ENCODE data around the gene RNF115.
"Not testable (repeated sequence)": the region's sequence is repeated elsewhere in the genome, so short reads cannot be mapped to it uniquely, and the experiment has no call there.

DNA sequence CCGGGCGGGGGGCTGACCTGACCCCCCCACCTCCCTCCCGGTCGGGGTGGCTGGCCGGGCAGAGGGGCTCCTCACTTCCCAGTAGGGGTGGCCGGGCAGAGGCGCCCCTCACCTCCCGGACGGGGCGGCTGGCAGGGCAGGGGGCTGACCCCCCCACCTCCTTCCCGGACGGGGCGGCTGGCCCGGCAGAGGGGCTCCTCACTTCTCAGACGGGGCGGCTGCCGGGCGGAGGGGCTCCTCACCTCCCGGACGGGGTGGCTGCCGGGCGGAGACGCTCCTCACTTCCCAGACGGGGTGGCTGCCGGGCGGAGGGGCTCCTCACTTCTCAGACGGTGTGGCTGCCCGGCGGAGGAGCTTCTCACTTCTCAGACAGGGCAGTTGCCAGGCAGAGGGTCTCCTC lies 57.0 kb downstream of the RNF115 start:
- TF ChIP-seq, protein P1, sequence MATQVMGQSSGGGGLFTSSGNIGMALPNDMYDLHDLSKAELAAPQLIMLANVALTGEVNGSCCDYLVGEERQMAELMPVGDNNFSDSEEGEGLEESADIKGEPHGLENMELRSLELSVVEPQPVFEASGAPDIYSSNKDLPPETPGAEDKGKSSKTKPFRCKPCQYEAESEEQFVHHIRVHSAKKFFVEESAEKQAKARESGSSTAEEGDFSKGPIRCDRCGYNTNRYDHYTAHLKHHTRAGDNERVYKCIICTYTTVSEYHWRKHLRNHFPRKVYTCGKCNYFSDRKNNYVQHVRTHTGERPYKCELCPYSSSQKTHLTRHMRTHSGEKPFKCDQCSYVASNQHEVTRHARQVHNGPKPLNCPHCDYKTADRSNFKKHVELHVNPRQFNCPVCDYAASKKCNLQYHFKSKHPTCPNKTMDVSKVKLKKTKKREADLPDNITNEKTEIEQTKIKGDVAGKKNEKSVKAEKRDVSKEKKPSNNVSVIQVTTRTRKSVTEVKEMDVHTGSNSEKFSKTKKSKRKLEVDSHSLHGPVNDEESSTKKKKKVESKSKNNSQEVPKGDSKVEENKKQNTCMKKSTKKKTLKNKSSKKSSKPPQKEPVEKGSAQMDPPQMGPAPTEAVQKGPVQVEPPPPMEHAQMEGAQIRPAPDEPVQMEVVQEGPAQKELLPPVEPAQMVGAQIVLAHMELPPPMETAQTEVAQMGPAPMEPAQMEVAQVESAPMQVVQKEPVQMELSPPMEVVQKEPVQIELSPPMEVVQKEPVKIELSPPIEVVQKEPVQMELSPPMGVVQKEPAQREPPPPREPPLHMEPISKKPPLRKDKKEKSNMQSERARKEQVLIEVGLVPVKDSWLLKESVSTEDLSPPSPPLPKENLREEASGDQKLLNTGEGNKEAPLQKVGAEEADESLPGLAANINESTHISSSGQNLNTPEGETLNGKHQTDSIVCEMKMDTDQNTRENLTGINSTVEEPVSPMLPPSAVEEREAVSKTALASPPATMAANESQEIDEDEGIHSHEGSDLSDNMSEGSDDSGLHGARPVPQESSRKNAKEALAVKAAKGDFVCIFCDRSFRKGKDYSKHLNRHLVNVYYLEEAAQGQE (IDR thresholded peaks at IDR 0.05; ENCODE audit: low read depth, low read length): not testable (repeated sequence)
- not testable (repeated sequence) for TF ChIP-seq NFIC (IDR thresholded peaks at IDR 0.05; ENCODE audit: borderline replicate concordance); EZH2phosphoT487 (IDR thresholded peaks at IDR 0.05; ENCODE audit: borderline replicate concordance, low read depth); EP300 (IDR thresholded peaks at IDR 0.05; ENCODE audit: borderline replicate concordance in 1 of 2, low read depth in 1 of 2, low read length in 1 of 2); JUND (IDR thresholded peaks at IDR 0.05); GATA2 (CRISPR knock-in tag; IDR thresholded peaks at IDR 0.05)
- TF ChIP-seq, protein P2, sequence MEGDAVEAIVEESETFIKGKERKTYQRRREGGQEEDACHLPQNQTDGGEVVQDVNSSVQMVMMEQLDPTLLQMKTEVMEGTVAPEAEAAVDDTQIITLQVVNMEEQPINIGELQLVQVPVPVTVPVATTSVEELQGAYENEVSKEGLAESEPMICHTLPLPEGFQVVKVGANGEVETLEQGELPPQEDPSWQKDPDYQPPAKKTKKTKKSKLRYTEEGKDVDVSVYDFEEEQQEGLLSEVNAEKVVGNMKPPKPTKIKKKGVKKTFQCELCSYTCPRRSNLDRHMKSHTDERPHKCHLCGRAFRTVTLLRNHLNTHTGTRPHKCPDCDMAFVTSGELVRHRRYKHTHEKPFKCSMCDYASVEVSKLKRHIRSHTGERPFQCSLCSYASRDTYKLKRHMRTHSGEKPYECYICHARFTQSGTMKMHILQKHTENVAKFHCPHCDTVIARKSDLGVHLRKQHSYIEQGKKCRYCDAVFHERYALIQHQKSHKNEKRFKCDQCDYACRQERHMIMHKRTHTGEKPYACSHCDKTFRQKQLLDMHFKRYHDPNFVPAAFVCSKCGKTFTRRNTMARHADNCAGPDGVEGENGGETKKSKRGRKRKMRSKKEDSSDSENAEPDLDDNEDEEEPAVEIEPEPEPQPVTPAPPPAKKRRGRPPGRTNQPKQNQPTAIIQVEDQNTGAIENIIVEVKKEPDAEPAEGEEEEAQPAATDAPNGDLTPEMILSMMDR (IDR thresholded peaks at IDR 0.05): not testable (repeated sequence)
- TF ChIP-seq, protein P3, sequence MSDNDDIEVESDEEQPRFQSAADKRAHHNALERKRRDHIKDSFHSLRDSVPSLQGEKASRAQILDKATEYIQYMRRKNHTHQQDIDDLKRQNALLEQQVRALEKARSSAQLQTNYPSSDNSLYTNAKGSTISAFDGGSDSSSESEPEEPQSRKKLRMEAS (IDR thresholded peaks at IDR 0.05; ENCODE audit: low read depth): not testable (repeated sequence)
- TF ChIP-seq, protein P4, sequence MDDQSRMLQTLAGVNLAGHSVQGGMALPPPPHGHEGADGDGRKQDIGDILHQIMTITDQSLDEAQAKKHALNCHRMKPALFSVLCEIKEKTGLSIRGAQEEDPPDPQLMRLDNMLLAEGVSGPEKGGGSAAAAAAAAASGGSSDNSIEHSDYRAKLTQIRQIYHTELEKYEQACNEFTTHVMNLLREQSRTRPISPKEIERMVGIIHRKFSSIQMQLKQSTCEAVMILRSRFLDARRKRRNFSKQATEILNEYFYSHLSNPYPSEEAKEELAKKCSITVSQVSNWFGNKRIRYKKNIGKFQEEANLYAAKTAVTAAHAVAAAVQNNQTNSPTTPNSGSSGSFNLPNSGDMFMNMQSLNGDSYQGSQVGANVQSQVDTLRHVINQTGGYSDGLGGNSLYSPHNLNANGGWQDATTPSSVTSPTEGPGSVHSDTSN (IDR thresholded peaks at IDR 0.05): not testable (repeated sequence)
